Ovary (tissue), 9 donors: Measurements from ENCODE around the gene RASL10A. TPM values are rescaled to one million over a fixed set of nuclear protein-coding genes. Genes with fewer than 3 reads are reported as not detected.

Experiments used
- DNase-seq, 5 donors: peaks; one replicate each; pipeline ENCODE4 v3.0.0-alpha.2; 2019 to 2020
- H3K27ac ChIP-seq, 2 donors: fragments of 200-600 bp; one replicate each; pipeline versions ENCODE4 v1.5.1 to v1.8.0; 2019 to 2022
- H3K27me3 ChIP-seq: fragments of 200-600 bp; one replicate; pipeline ENCODE4 v1.8.0; 2022
- H3K36me3 ChIP-seq: fragments of 200-600 bp; sonication (generic); one replicate; pipeline ENCODE4 v1.5.1; 2019
- H3K4me1 ChIP-seq: one replicate; pipeline ENCODE4 v1.8.1; 2013; ENCODE audit warnings: mild to moderate bottlenecking, moderate library complexity; ENCODE audit not compliant: insufficient read depth
- H3K4me3 ChIP-seq: fragments of 200-600 bp; sonication (generic); one replicate; pipeline ENCODE4 v1.5.1; 2017
- H3K9me3 ChIP-seq, 2 donors: fragments of 200-600 bp in 1 of 2; sonication (generic) in 1 of 2; one replicate each; pipeline versions ENCODE4 v1.5.1 to v1.8.1; 2013 to 2019; ENCODE audit warnings: mild to moderate bottlenecking in 1 of 2, moderate library complexity in 1 of 2
- EP300 ChIP-seq: sonication (generic); formaldehyde crosslinking; IDR thresholded peaks from one replicate; pipeline ENCODE4 v1.6.1; 2017; ENCODE audit warnings: antibody characterized with exemption
- POLR2A ChIP-seq: fragments of 450-650 bp; IDR thresholded peaks from one replicate; pipeline ENCODE4 v1.6.1; 2017; ENCODE audit warnings: antibody characterized with exemption, mild to moderate bottlenecking, moderate library complexity
- WGBS, 3 donors: extraction: QIAGEN DNeasy Blood & Tissue Kit in 1 of 3; methylation state at CpG; one replicate each; pipeline versions ENCODE4 v1.1.5 to v1.1.7; 2013 to 2017; 5-methylcytosine and 5-hydroxymethylcytosine counted together
- intact Hi-C, 4 donors: fragments of 100-400 bp; cut with DNase I; formaldehyde crosslinking; loops; one replicate each; pipeline versions ENCODE4 v1.11.0 to v1.15.1; 2022 to 2023
- polyA plus RNA-seq, 2 donors: library from polyadenylated mRNA; stranded (reverse); fragments of 200-250 nt in 1 of 2; fragments of 350-450 nt in 1 of 2; fragmentation: Illumina TruSeq in 1 of 2; extraction: RNeasy Lipid Tissue Mini Kit (QIAGEN cat#74804) in 1 of 2; gene quantifications; one replicate each; pipeline ENCODE4 v1.2.3, GENCODE V29; 2013 to 2014
- total RNA-seq, 7 donors: library from RNA; depleted of rRNA in 2 of 7; stranded (reverse); fragments of >200 nt in 2 of 7; fragmentation: NEBNext Ultra II Directional in 3 of 7; extraction: Animal tissue kit (Norgen Biotek cat#: 25700) in 3 of 7; gene quantifications; one replicate each; pipeline versions ENCODE4 v1.1.0 to v1.2.4, GENCODE V29; 2016 to 2023
- TF ChIP-seq, protein P1 (sequence below), 3 donors: fragments of 450-650 bp in 2 of 3; fragments of 200-600 bp in 1 of 3; IDR thresholded peaks; one replicate each; pipeline versions ENCODE4 v1.5.1 to v1.8.0; 2016 to 2022; ENCODE audit warnings: antibody characterized with exemption in 3 of 3, mild to moderate bottlenecking in 1 of 3
- donor health status: DM: no; HTN: no; CAD: no; lungs with moderate emphysema.
- donor health status: DM: no; HTN: no; CAD: no.
- donor health status: Bipolar disorder and iron deficiency.
- donor health status: DM: yes; HTN: yes; CAD: no.
- donor health status: DM: no; HTN: no; CAD: no.
- donor health status: DM: yes; HTN: yes; CAD: no.

RASL10A gene
- total and polyA plus RNA-seq, 9 donors, result 0.22 to 0.53 (median 0.40) TPM; not detected in 3

DNA sequence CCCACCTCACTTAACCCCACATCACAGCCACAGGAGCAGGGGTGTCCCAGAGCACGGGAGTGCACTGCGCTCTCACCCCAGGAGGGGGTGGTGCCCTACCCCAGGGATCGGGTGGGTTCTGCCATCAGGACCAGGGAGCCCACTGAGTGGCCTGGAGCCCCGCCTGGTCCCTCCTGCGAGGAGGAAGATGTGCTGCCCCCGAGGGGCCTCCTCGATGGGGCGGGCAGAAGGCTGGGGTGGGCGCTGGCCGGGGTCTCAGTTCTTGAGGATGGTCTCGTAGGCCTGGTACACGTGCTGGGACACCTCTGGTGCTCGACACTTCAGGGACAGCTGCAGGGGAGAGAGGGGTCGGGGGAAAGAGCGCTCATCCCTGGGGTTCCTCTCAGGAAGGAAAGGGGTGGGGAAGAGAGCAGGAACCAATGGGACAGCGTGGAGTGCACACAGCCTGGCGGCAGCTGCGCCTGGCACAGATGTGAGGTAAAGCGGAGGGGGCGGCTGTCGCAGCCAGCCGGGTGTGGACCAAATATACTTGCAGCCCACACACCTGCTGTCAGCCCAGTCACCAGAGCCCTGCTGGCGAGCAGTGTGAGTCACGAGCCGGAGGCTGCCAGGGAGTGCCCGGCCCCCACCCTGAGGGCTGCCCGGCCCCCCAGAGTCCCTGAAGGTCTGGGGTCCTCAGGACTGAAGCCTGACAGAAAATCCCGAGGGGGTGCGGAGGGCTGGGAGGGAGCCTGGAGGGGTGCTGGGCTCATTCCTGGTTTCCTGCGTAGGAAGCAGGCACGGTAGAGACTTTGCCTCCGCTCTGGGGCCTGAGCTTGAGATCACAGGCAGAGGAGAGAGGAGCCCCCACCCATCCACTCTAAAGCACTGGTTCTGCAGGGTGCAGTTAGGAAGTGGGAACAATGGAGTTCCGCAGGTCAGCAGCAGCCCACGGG lies 13.3 kb upstream of the RASL10A start:
- Histone ChIP-seq H3K27ac (no peak overlapping the region), H3K36me3 (no peaks in the 10 kb centered on the region), H3K4me1 (no peaks in the 10 kb centered on the region), H3K27me3 (no peaks in the 10 kb centered on the region), H3K4me3 (no peak overlapping the region), H3K9me3 (no peaks in the 10 kb centered on the region)
- no peak for DNase-seq
- 87 to 88% (median 88%) methylated on average over 34 of the region's 34 CpGs for WGBS, 3 donors
- intact Hi-C loops, result no loop called here
- no peak for TF ChIP-seq EP300
- no peak for TF ChIP-seq POLR2A
- TF ChIP-seq, protein P1, sequence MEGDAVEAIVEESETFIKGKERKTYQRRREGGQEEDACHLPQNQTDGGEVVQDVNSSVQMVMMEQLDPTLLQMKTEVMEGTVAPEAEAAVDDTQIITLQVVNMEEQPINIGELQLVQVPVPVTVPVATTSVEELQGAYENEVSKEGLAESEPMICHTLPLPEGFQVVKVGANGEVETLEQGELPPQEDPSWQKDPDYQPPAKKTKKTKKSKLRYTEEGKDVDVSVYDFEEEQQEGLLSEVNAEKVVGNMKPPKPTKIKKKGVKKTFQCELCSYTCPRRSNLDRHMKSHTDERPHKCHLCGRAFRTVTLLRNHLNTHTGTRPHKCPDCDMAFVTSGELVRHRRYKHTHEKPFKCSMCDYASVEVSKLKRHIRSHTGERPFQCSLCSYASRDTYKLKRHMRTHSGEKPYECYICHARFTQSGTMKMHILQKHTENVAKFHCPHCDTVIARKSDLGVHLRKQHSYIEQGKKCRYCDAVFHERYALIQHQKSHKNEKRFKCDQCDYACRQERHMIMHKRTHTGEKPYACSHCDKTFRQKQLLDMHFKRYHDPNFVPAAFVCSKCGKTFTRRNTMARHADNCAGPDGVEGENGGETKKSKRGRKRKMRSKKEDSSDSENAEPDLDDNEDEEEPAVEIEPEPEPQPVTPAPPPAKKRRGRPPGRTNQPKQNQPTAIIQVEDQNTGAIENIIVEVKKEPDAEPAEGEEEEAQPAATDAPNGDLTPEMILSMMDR (IDR thresholded peaks at IDR 0.05), result no peak

DNA sequence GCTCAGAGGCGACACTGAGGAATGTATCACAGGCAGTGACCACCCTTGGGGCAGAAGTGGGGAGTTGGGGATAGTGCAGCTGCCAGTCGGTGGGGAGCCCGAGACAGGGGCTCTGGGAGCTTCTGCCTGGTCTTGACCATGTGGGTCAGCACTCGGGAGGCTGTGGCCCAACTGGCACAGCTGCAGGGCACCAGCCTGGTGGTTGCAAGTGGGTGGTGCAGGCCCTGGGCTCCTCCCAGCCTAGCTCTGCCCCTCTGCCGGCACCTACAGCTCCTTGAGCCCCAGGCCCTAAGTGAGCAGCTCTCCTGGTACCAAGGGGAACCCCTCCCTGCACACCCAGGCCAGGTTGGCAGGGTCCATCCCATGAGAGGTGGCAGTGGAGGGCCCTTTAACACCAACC lies 12.6 kb upstream of the RASL10A start:
- DNase-seq, result no peak
- intact Hi-C loops, result no loop called here
- H3K27ac ChIP-seq, result no peak overlapping the region
- no peaks in the 10 kb centered on the region for H3K9me3 ChIP-seq
- 80 to 97% (median 88%) methylated on average over 4 to 5 of the region's 5 CpGs for WGBS, 3 donors
- no peak overlapping the region for H3K4me3 ChIP-seq
- no peaks in the 10 kb centered on the region for H3K27me3 ChIP-seq
- no peaks in the 10 kb centered on the region for H3K36me3 ChIP-seq
- no peaks in the 10 kb centered on the region for H3K4me1 ChIP-seq
- TF ChIP-seq, protein P1 (IDR thresholded peaks at IDR 0.05), result no peak
- TF ChIP-seq EP300 (no peak), POLR2A (no peak)

DNA sequence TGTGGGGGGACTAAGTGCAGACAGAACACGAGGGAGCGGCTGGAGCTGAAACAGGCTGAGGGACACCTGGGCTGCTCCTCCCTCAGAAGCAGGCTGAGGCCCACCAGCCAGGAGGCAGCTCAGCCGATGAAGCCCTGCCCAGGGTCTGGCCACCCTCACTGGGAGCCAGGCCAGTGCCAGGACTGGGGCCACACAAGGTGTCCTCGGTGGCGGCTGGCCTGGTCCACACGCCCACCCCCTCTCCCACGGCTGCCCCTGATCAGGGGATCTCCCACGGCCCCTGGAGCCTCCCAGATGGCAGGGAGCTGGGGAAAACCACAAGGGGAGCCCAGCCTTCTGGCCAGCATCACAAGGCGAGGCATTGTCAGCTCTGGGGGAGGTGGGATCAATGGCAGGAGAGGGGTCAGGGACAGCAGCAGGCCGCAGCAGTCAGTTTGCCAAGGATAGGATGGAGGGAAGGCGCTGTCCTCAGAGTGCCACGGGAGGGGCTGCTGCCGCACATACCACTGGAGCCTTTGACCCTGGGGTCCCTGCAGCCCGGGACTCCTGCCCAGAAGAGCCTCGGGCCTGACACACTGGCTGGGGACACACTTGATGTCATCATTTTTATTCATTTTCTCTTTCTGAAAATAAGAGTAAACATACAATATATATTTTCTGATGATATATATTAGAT lies 11.7 kb upstream of the RASL10A start:
- Histone ChIP-seq H3K9me3 (no peaks in the 10 kb centered on the region), H3K4me1 (no peaks in the 10 kb centered on the region), H3K36me3 (no peaks in the 10 kb centered on the region), H3K4me3 (no peak overlapping the region), H3K27me3 (no peaks in the 10 kb centered on the region), H3K27ac (no peak overlapping the region)
- DNase-seq, result no peak
- TF ChIP-seq, protein P1 (IDR thresholded peaks at IDR 0.05), result no peak
- TF ChIP-seq POLR2A, result no peak
- no peak for TF ChIP-seq EP300
- 58 to 72% (median 69%) methylated on average over 15 of the region's 15 CpGs for WGBS, 3 donors
- intact Hi-C loops, result no loop called here

DNA sequence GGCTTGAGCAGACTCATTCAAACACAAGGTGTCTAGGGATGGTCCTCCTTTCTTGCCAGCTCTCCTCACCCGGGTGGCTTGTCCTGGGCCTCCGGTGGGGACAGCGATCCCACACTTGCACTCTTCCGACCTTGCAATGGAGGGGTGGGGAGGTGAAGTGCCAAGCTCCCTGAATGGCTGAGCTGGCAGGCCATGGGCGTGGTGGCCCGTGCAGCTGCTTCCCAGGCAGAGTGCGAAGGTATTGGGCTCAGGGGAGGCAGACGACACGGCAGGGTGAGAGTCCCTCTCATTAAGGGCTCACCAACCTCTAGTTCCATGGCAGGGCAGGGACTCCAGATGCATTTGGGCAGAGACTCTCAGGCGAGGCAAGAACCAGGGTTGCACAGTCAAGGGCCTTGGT lies 11.0 kb upstream of the RASL10A start:
- H3K4me1 ChIP-seq, result no peaks in the 10 kb centered on the region
- no peak for TF ChIP-seq POLR2A
- TF ChIP-seq EP300, result no peak
- TF ChIP-seq, protein P1 (IDR thresholded peaks at IDR 0.05), result no peak
- DNase-seq, result no peak
- no peaks in the 10 kb centered on the region for H3K9me3 ChIP-seq
- H3K27me3 ChIP-seq, result no peaks in the 10 kb centered on the region
- H3K4me3 ChIP-seq, result no peak overlapping the region
- intact Hi-C loops, result no loop called here
- H3K27ac ChIP-seq, result no peak overlapping the region
- no peaks in the 10 kb centered on the region for H3K36me3 ChIP-seq
- 87 to 91% (median 89%) methylated on average over 10 of the region's 10 CpGs for WGBS, 3 donors
